GM12874 (cell line): ENCODE data around the gene DBF4B.

Experiments
- CTCF ChIP-seq: IDR thresholded peaks from 2 replicates; pipeline ENCODE4 v1.5.1; 2011; ENCODE audit warnings: low read depth, mild to moderate bottlenecking, control low read depth, low read length, moderate library complexity; ENCODE audit not compliant: insufficient read depth

The DBF4B gene

GRCh38 chr17:44741316-44741715 is 32.9 kb downstream of the DBF4B start:
- no peak for TF ChIP-seq CTCF

- TF ChIP-seq CTCF, result no peak
These were observed 36.8 kb downstream of the DBF4B start for GRCh38 chr17:44745301-44745700.

DNA sequence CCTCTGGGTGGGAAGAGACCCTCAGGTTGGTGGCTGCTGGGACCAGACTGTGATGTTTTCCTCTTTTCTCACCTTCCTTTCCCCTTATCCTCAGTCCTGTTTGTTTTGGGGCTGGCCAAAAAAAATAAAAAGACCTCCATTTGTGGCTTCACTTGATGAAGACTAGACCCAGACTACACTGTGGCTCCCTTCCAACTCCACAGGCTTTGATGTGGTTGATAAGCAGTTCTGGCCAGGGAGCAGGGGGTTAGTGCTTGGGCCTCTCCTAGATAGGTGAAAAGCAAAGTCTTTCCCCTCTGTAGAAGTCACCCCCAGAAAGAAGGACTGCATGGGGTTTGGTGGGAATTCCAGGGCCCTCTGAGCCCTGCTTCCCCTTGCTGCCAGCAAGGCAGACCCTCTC is 39.1 kb downstream of the DBF4B start:
- no peak for TF ChIP-seq CTCF

DNA sequence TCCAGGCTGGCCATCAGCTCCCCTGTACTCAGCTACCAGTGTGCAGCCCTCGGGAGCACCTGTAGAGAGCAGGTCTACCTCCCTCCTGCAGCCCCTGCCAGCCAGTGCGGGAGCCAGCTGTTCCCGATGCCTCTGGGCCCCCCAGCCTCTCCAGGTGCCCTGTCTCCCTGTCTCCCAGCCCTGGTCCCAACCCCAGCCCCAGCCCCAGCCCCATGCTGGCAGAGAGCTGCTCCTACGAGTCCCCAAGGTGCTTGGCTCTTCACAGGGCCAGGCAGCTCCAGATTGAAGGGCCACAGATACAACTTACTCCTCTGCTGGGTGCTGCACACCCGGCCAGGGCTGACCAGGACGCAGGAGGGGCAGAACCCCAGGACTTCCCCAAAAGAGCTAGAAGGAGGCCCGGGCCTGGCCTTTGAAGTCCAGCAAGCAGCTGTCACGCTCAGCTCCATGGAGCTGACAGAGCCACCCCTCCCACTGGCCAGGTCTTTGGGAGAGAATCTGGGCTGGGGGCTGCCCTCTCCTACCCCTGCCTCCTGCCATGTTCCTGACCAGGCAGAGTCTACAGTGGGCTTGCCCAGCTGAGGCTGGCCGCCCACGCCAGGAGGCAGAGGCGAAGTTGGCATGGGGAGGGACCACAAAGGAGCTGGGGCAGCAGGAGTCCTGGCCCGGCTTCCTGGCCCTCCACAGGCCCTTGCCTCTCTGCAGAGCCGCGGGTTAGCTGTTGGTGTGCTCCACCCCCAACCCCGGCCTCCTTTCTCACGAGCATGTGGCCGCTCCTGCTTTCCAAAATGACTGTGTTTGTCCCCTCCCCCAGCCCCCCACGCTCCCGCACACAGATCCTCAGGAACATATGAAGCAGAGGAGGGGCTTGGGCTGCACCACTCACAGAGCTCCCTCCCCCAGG is 40.9 kb downstream of the DBF4B start:
- TF ChIP-seq CTCF, result no peak

DNA sequence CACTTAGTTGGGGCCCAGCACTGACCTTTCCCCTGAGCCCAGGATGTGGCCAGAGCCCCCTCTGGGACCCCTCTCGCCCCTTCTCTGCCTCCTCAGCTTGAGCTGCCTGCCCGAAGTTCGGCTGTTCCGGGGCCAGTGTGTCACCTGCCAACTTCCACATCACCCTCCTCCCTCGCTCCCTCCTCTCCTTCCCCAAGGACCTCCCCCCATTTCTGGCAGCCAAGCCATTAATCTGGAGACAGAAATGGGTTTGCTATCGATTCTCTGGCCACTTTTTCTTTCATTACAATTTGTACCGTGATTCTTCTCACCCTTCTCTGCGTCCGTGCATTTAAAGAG is 41.5 kb downstream of the DBF4B start:
- no peak for TF ChIP-seq CTCF

GRCh38 chr17:44751331-44751730 is 42.9 kb downstream of the DBF4B start:
- TF ChIP-seq CTCF, result no peak

- TF ChIP-seq CTCF, result no peak
These were observed 43.3 kb downstream of the DBF4B start for GRCh38 chr17:44751806-44752205.
